Esophagus mucosa (tissue), 1 donor: ENCODE measurements around the gene ATXN1. TPM values are rescaled to one million over a fixed set of nuclear protein-coding genes. Genes with fewer than 3 reads are reported as not detected.
"Not testable (repeated sequence)": the region's sequence is repeated elsewhere in the genome, so short reads cannot be mapped to it uniquely, and the experiment has no call there.

Experiments
- ATAC-seq: fragments of 200-7000 bp; cut with Tn5 transposase; one replicate; pipeline ENCODE4 v1.9.1; 2020
- total RNA-seq: library from RNA; stranded (reverse); gene quantifications from one replicate; pipeline ENCODE4 v1.2.4, GENCODE V29; 2023
- donor health status: DM: yes; HTN: yes; CAD: no.

Gene ATXN1
- total RNA-seq, 1 donor from 2014 or later: 29.3 TPM

DNA sequence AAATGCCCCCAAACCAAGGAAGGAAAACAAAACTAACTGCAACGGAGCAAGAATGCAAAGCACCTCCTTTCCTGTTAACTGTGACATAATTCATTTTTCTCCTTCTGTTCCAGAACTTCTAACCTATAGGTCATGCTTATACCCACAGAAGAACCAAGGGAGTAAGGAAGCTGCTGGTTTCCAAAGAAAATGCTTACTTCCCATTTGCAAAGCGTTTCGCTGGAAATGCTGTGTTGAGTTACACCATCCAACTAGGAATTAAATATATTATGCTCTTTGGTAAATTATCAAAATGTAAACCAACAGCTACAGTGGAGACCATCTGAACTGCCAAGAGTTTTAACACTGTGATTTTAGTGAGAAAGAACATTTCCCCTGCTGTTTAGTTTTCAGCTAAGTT is 42.9 kb downstream of the ATXN1 start:
- ATAC-seq: no peak

DNA sequence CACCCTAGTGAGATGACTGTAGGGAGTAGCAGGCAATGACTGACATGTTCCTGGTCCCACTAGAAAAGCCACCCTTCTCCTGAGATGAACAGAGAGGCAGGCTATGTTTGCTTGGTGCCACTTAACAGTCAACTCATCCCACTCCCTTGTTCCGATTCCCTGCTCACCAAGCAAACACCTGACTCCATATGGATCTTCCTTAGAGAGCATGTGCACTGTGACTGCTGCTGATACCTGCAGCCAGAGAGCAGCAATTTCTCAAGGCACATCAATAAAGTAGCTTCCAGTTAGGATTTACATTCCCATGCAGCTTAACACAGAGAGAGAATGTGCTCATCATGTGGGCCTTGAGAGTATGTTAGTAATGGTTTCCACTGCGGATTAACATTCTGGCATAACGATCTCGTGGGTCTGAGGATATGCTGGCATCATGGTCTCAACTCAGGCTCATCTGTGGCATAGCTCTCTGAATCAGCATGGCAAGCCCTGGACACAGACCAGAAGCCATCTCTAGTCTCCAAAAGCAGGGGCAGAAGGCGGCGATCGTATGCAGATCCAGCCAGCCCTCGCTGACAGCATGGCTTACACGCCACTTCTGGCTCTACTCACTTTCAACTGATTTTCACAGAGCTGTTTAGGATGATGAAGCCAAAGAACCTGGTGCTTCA is 43.9 kb downstream of the ATXN1 start:
- no peak for ATAC-seq

DNA sequence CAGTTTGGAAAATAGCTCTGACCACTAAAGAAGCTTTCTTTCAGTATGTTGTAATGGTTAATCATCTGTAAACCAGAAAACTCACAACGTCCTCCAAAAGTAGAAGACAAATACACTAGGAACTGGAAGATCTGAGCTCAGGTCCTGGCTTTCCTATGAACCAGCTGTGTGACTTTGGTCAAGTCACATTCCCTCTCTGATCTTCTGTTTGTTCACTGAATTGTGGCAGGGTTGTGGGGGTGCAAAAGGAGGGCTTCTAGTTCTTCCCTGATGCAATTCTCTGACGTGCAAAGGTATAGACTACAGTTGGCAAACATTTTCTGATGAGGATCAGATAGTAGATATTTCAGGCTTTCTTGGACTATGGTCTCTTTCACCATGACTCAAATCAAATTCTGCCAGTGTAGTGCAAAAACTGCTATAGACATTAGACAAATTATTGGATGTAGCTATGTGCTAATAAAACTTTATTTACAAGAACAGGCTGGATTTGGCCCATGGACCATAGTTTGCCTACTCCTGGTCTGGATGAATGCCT is 44.9 kb downstream of the ATXN1 start:
- ATAC-seq: no peak

DNA sequence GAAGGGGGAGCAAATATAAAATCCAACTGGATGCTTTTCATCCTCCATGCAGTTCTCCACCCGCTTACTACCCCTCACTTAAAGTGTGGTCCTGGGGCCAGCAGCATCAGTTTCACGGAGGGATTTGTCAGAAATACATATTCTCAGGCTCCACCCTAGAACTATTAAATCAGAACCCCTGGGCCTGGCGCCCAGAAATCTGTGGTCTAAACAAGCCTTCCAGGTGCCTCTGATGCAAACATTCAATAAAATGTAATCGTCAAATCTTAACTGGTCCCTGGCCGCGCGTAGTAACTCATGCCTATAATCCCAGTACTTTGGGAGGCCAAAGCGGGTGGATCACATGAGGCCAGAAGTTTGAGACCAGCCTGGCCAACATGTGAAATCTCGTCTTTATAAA is 47.7 kb downstream of the ATXN1 start:
- no peak for ATAC-seq

DNA sequence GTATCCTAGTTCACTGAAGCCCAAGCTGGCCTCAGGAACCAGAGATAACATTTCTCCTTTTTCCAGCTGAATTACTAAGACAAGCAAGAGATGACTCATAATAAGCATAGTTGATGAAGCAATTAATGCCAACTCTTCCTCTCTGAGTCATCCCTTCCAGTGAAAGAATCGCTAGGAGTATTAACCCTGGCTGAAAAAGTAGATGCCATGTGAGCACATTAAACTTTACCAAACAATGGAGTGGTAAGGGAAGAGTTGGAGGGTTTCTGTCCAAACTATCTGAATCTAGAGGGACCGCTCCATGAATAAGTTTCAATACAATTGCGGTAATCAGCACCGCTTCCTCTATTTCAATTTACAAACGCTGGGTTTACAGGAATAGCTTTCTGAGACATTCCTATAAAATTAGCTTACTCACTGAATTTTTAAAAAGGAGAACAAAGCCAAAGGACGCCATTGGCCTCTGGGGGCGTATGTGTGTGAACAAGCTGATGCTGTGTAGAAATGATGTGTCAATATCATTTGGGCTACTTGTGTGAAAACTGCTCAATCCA is 48.3 kb downstream of the ATXN1 start:
- ATAC-seq: peak; percentile 87

DNA sequence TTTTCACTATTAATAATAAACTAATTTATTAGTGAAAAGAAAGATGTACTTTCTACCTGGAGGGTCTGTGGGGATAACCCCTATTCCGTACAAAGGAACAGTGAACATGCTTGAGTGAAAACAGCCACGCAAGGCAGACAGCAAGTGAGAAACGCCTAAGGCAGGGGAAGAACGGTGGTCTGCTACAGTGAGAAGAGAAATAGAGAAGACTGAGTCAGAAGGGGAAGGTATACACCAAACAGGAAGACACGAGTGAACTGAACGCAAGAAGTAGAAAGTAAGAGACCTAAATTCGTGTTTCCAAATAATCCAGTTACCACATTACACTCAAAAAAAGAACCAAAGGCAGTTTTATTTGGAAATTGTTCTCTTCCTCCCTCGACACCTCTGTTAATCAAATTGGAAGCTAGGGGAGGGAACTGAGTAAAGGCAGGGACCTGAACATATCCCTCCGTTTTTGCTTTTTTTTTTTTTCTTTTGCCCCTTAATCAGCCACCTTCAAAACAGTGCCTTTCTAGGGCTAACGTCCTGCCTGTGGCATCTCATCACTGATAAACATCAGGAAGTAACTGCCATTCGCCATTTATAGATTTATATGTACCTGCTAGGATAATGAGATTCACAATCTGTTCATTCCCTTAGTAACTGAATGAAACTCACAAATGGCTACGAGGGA is 48.9 kb downstream of the ATXN1 start:
- ATAC-seq: no peak

DNA sequence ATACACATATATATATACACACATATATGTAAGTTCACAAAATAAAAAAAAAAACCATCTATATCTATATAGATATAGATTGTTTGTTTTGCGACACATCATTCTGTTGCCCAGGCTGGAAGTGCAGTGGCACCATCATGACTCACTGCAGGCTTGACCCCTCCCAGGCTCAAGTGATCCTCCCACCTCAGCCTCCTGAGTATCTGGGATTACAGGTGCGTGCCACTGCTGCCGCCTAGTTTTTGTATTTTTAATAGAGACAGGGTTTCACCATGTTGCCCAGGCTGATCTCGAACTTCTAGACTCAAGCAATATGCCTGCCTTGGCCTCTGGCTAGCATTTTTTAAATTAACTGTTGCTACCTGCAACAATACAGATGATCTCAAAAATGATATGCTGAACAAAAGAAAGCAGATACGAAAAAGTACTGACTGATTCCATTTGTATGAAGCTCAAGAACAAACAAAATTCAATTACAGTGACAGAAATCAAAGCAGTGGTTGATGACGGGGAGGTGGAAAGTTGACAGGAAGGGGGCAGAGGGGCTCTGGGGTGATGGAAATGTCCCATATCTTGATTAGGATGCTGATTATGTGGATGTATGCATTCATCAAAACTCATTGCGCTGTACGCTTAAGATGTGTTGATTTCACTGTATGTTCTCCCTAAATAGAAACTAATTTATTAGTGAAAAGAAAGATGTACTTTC is 49.6 kb downstream of the ATXN1 start:
- ATAC-seq: peak; percentile 85

DNA sequence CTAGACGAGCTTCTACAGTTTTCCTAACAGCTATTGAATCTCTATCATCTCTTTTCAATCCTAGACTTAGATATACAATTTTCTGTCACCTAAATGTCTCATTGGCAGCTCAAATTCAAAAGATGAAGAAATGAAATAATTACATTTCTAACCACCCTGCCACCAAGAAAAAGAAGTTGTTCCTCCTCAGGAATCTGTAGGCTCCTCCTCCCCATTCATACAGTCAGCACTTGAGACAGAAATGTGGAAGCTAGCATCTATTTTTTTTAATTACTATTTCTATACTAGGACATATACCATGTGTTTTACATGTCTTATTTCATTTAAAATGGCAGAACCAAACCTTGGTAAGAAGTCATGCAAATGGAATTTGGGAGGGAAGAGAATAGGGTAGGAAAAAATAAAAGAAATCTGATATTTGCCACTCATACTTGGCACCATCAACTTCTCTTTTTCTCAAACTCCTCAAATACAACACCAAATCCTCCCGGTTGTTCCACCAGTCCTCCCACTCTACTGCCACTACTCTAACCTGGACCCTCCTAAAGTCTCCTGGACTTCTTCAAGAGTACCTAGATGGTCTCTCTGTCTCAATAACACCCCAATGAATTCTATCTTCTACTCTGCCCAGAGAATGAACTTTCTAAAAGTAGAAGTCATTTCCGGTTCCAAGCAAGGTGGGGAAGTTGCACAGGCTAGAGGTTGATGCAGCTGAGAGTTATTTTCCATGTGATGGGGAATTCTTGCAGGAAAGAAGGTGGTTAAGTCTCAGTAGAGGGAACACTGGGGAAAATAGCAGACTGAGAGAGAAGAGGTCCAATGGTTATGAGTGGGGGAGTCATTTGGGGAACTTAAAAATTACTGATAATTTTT is 54.1 kb downstream of the ATXN1 start:
- no peak for ATAC-seq

DNA sequence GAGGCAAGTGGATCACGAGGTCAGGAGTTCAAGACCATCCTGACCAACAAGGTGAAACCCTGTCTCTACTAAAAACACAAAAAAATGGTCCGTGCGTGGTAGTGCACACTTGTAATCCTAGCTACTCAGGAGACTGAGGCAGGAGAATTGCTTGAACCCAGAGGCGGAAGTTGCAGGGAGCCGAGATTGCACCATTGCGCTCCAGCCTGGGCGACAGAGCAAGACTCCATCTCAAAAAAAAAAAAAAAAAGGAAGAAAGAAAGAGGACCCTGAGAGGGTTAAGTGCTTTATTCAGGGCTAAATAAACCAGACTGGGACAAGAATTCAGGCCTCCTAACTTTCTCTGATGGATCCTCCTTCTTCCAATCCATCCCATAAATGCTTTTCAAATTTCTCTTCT is 54.8 kb downstream of the ATXN1 start:
- not testable (repeated sequence) for ATAC-seq

DNA sequence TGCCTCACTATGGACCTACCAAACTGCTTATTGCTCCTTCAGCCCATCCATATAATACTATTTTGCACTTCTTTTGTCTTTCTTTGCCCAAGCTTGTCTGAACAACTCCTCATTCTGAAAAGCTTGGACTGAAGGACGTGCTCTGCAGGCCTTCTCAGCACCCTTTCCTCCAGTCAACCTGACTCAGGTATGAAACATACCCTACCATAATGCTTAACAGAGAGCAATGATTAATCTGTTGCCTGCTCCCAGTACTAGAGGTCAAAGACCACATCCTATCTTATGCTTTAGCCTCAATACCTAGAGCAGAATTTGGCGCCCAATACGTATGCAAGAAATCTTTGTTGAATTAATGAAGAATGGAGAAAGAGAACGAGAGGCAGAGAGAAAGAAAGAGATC is 55.2 kb downstream of the ATXN1 start:
- ATAC-seq: peak; percentile 94

DNA sequence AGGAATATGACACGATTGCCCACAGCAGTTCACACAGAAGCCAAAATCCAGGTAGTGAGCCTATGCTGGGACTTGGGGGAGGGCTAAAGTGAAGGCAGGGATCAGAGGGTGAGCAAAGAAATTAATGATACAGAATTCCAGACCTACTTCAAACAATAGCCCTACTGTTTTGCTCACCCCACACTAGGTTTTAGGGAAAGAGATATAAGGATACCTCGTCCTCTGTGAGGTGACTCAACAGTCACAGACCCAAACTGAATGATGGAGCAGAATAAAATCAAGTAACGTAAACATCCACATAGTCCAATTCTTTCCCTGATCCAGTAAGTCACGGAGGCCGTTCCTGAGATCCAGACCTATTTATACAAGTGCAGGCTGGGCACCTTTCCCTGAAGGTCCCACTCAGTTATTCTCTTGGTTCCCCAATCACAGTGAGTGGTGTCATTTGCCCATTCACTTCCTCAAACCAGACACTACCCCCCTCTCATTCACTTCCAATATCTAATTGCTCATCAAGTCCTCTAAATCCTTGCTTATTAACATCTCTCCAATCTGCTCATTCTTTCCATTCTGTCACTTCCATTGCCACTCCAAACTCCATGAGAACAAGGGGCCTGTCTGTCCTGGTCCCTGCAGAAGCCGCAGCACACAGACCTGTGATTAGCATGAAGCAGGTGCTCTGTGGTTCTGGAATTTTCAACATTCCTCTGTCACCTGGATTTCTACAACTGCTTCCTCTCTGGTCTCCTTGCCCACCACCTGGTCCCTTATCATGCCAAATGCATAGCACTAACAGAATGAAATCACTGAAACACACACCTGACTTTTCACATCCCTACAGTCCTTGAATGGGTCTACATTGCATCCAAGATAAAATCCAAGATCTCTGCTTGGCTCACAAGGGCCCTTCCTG is 55.9 kb downstream of the ATXN1 start:
- ATAC-seq: peak; percentile 4

DNA sequence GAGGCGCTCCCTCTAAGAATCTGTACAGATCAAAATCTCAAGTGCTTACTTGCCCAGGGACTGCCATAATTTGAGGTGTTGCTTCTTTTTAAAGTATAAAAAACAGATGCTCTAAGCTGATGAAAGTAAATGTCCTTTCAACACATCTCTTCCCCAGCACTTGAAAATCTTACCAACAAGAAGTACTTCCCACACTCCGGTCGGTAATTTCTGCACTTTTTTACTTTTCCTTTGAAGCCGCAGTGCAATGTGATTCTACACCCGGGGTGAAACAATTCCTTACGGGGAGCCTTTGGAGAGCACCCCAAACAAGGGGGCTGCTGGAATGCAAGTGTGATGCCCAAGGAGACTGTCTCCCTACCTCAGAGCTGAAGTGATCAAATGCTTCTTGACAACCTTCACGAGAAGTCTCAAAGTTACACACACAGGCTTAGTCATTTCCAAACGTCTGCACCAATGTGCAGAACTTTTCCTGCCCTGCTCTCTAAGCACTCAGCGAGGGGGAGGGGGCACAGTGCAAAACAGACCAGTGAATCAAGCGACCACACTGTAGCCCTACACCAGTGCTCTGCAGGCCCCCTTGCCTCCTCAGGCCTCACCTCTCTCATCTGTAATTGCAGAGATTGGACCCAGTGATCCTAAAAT is 56.7 kb downstream of the ATXN1 start:
- ATAC-seq: peak; percentile 62

DNA sequence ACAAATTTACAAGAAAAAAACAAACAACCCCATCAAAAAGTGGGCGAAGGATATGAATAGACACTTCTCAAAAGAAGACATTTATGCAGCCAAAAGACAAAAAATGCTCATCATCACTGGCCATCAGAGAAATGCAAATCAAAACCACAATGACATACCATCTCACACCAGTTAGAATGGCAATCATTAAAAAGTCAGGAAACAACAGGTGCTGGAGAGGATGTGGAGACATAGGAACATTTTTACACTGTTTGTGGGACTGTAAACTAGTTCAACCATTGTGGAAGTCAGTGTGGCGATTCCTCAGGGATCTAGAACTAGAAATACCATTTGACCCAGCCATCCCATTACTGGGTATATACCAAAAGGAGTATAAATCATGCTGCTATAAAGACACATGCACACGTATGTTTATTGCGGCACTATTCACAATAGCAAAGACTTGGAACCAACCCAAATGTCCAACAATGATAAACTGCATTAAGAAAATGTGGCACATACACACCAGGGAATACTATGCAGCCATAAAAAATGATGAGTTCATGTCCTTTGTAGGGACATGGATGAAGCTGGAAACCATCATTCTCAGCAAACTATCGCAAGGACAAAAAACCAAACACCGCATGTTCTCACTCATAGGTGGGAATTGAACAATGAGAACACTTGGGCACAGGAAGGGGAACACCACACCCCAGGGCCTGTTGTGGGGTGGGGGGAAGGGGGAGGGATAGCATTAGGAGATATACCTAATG is 58.5 kb downstream of the ATXN1 start:
- not testable (repeated sequence) for ATAC-seq

DNA sequence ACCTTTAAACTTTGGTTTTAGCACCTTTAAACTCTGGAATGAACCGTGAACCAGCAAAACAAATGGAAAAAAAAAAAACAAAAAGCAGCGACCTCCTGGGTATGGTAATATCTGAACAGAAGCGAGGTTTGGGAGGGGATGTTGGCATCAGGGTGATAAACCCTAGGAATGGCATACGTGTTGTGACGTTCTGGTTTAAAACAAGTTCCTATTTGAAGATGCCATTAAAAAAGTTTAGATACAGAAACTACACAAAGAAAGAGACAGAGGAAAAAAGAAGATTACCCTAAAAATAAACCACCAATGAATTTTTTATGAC is 60.4 kb downstream of the ATXN1 start:
- no peak for ATAC-seq

DNA sequence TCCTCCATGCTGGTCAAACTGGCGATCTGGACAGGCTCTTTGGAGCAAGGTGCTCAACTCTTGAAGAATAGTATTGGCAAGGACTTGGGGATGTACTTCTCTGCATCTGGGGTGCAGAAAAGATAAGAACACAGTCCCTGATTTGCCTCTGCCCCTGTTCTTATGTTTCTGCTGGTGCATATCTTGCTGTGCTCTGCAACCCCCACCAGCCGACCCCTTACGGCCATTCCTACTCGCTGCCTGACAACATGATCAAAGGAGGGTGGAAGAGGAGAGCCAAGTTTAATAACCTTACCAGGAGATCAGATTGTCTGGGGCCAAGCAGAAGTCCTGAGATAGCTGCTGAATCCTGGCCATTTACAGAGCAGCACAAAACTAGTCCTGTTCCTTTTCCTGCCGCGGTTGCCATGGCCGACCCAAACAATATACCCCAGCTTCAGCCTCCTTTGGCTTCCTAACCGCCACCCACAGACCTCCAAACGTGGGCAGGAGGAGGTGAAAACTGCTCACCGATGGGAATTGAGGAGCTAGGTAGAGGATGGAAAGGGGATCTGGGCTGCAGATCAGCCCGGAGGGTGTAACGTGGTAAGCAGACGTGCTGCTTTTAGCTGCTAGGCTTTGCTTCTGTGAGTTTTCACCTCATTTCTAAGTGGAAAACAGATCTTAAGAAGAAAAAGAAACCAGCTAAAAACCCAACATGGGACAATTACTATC is 60.9 kb downstream of the ATXN1 start:
- ATAC-seq: no peak

DNA sequence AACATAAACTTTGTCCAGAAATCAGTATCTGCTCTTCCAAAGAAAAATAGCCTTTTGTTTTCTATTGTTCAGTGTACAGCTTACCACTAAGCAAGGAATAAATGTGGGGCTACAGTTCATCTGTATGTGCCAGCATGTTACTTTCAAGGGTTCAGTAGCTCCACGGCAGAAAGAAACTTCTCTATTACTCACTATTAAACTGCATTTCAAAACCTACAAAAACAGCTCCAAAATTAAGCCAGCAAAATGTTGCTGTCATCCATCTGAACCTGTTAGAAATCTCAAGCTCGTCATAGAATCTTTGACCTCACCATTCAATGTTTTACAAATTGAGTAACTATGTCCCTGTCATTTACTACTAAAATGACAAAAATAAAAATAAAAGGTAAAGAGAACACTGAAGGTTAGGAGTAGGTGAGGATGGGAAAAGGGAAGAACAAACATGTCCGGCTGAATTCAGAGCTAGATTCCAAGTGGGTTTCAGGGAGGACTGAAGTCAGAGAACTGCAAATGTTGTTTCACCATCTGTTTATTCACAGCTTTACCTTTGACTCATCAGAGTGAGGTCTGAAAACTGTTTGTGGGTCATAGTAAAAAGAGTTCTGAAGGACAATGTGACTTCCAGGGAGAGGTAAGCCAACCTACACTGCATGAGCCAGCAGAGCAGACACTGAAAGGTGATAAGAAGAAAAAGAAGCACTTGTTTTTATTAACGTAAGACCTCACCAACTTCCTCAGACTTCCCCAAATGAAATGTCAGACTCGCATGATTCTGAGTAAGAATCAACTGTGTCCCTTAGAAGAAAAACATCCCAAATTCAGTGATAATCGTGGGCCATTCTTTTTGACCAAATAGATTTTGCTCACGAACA is 62.0 kb downstream of the ATXN1 start:
- ATAC-seq: peak; percentile 53

DNA sequence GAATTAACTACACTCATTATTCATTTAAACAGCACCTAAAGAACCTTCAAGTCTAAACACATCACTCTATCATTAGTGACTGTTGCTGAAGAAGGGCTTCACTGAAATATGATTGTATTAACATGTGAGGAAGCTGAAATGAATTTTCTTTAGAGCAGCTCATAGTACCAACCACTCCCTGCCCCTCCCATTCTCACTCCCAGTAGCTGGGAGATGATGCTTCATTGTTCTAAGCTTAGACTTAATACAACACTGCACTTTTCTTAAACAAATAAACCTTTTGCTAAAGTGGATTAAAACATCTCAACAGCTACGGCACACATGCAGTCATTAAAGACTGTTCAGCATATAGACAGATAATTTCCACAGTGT is 63.1 kb downstream of the ATXN1 start:
- ATAC-seq: peak; percentile 97

DNA sequence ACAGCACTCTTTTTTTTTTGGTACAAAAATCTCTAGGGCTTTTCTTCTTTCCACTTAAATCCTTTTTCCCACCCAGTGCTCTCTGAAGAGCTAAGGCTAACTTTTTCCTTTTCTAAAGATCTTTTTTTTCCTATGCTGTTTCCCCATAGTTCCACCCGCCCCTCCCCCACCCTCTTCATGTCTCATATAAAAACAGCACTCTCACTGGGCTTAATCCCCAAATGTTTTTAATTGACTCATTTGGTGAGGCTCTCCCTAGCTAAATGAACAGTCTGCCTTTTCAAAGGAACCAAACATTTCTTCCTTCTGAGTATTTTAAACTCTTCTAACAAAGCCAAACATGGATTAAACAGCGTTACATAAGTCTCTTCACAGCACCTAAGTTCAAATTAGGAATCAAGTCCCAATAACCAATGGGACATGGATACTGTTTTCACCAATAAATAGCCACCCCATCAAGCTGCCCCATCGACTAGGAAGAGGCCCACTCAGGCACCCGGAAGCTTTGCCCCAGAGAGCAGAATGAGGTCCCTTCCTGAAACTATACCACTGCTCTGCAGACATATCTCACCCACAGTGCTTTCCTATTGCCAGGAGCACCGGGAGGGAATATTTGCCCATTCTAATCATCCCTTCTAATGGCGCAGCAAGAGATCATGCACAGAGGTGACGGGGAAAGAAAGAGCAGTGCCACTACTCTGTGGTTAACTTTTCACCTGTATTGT is 63.7 kb downstream of the ATXN1 start:
- ATAC-seq: peak; percentile 58
